Suppressor macrophage (primary cell): ENCODE results near the gene WBP2NL.
A peak's percentile ranks its signal among the peaks of the same experiment; 100 is the strongest.

Experiments
- DNase-seq, 4 experiments: peaks; one replicate each; pipeline ENCODE4 v3.0.0-alpha.2; 2020 to 2022

The WBP2NL gene

GRCh38 chr22:42074132-42074811 is 75.7 kb downstream of the WBP2NL start, which contains the start of gene PHETA2:
Gene PHETA2, plus strand, starts transcription at chr22:42074248. Its CDS starts 3,046 bp downstream, at chr22:42077294.
- peak; percentile 43 to 69 (median 47) for DNase-seq

GRCh38 chr22:42074846-42075676 is 76.5 kb downstream of the WBP2NL start:
- no peak for DNase-seq

GRCh38 chr22:42076764-42077485 is 78.3 kb downstream of the WBP2NL start:
- no peak for DNase-seq

DNA sequence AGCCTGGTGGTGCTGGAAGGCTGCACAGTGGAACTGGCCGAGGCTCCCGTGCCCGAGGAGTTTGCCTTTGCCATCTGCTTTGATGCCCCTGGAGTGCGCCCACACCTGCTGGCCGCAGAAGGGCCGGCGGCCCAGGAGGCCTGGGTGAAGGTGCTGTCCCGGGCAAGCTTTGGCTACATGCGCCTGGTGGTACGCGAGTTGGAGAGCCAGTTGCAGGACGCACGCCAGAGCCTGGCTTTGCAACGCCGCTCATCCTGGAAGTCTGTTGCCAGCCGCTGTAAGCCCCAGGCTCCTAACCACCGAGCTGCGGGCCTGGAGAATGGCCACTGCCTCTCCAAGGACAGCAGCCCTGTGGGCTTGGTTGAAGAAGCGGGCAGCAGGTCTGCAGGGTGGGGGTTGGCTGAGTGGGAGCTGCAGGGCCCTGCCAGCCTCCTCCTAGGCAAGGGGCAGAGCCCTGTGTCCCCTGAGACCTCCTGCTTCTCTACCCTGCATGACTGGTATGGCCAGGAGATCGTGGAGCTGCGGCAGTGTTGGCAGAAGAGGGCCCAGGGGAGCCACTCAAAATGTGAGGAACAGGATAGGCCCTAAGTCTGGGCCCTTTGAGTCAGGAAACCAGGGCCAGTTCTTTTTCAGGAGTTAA is 79.0 kb downstream of the WBP2NL start:
- no peak for DNase-seq
